Muscle of leg (tissue), 11 donors: Measurements from ENCODE around the gene FAM32A. TPM values are rescaled to one million over a fixed set of nuclear protein-coding genes. Genes with fewer than 3 reads are reported as not detected.

Experiments used
- DNase-seq: peaks from one replicate; pipeline ENCODE4 v3.0.0; 2013
- H3K27ac ChIP-seq: one replicate; pipeline ENCODE4 v1.5.1; 2013; ENCODE audit warnings: mild to moderate bottlenecking, low read length, control low read depth
- H3K27me3 ChIP-seq: one replicate; pipeline ENCODE4 v1.6.1; 2013; ENCODE audit warnings: low read length; ENCODE audit not compliant: control insufficient read depth, insufficient read depth
- H3K36me3 ChIP-seq: one replicate; pipeline ENCODE4 v1.6.1; 2013; ENCODE audit warnings: low read length; ENCODE audit not compliant: control insufficient read depth, insufficient read depth
- H3K4me1 ChIP-seq: one replicate; pipeline ENCODE4 v1.6.1; 2013; ENCODE audit warnings: low read length; ENCODE audit not compliant: control insufficient read depth, insufficient read depth
- H3K4me3 ChIP-seq: one replicate; pipeline ENCODE4 v1.5.1; 2013; ENCODE audit warnings: low read length, control low read depth
- H3K9me3 ChIP-seq: replicated peaks from 2 replicates; pipeline ENCODE4 v1.6.1; 2013; ENCODE audit warnings: low read depth, low read length; ENCODE audit not compliant: control insufficient read depth
- WGBS: methylation state at CpG from one replicate; pipeline ENCODE4 v1.1.5; 2013; ENCODE audit warnings: missing lambda C conversion rate; ENCODE audit not compliant: insufficient coverage; 5-methylcytosine and 5-hydroxymethylcytosine counted together
- polyA plus RNA-seq, 8 donors: library from polyadenylated mRNA; unstranded; fragments of 120-200 nt; gene quantifications; one replicate each; pipeline versions ENCODE4 v1.2.1 to v1.2.3, GENCODE V29; 2013; ENCODE audit warnings: inconsistent platforms in 1 of 8, low replicate concordance in 1 of 8; ENCODE audit not compliant: insufficient read length in 8 of 8, insufficient read depth in 1 of 8
- total RNA-seq: library from RNA; stranded (reverse); fragments of 120-200 nt; gene quantifications from one replicate; pipeline ENCODE4 v1.2.4, GENCODE V29; 2013

The FAM32A gene
- total and polyA plus RNA-seq, 9 donors = 56.6 to 89.9 (median 72.6) TPM

- Histone ChIP-seq H3K27ac (no peak overlapping the region), H3K27me3 (peaks cover 4% of the 10 kb centered on the region), H3K4me1 (no peaks in the 10 kb centered on the region), H3K4me3 (peak overlapping the region; percentile 21), H3K9me3 (no peaks in the 10 kb centered on the region), H3K36me3 (no peaks in the 10 kb centered on the region)
- DNase-seq = no peak
- WGBS = 67% methylated on average over 1 of the region's 1 CpG
Measured at GRCh38 chr19:16144216-16144581, 41.0 kb upstream of the FAM32A start.

- WGBS = 68% methylated on average over 3 of the region's 5 CpGs
- H3K27me3 ChIP-seq = peaks cover 4% of the 10 kb centered on the region
- no peaks in the 10 kb centered on the region for H3K36me3 ChIP-seq
- no peaks in the 10 kb centered on the region for H3K4me1 ChIP-seq
- no peak overlapping the region for H3K27ac ChIP-seq
- H3K4me3 ChIP-seq = no peak overlapping the region
- no peaks in the 10 kb centered on the region for H3K9me3 ChIP-seq
- DNase-seq = no peak
Measured at GRCh38 chr19:16146112-16146511, 39.1 kb upstream of the FAM32A start.

- H3K4me1 ChIP-seq = no peaks in the 10 kb centered on the region
- no peak overlapping the region for H3K27ac ChIP-seq
- DNase-seq = no peak
- no peak overlapping the region for H3K4me3 ChIP-seq
- no peaks in the 10 kb centered on the region for H3K9me3 ChIP-seq
- peaks cover 4% of the 10 kb centered on the region for H3K27me3 ChIP-seq
- H3K36me3 ChIP-seq = no peaks in the 10 kb centered on the region
- WGBS = 55% methylated on average over 5 of the region's 8 CpGs
Measured at GRCh38 chr19:16148443-16149229, 36.6 kb upstream of the FAM32A start.

GRCh38 chr19:16153582-16154336 lies 31.5 kb upstream of the FAM32A start:
- WGBS = 86% methylated on average over 8 of the region's 11 CpGs
- Histone ChIP-seq H3K4me1 (no peaks in the 10 kb centered on the region), H3K36me3 (no peaks in the 10 kb centered on the region), H3K4me3 (no peak overlapping the region), H3K27ac (no peak overlapping the region), H3K27me3 (no peaks in the 10 kb centered on the region), H3K9me3 (no peaks in the 10 kb centered on the region)
- no peak for DNase-seq

GRCh38 chr19:16154557-16154956 lies 30.7 kb upstream of the FAM32A start:
- H3K4me3 ChIP-seq = no peak overlapping the region
- no peaks in the 10 kb centered on the region for H3K36me3 ChIP-seq

GRCh38 chr19:16155128-16155527 lies 30.1 kb upstream of the FAM32A start:
- WGBS = 86% methylated on average over 1 of the region's 1 CpG
- no peak for DNase-seq
- Histone ChIP-seq H3K9me3 (no peaks in the 10 kb centered on the region), H3K27ac (no peak overlapping the region), H3K4me1 (no peaks in the 10 kb centered on the region), H3K36me3 (no peaks in the 10 kb centered on the region), H3K27me3 (no peaks in the 10 kb centered on the region), H3K4me3 (no peak overlapping the region)

More at GRCh38 chr19:16154557-16154956, 30.7 kb upstream of the FAM32A start:
- Histone ChIP-seq H3K27me3 (no peaks in the 10 kb centered on the region), H3K4me1 (no peaks in the 10 kb centered on the region), H3K9me3 (no peaks in the 10 kb centered on the region), H3K27ac (no peak overlapping the region)
- DNase-seq = no peak
- WGBS = 92% methylated on average over 8 of the region's 8 CpGs

- no peaks in the 10 kb centered on the region for H3K36me3 ChIP-seq
- H3K9me3 ChIP-seq = no peaks in the 10 kb centered on the region
- no peak overlapping the region for H3K4me3 ChIP-seq
- 62% methylated on average over 6 of the region's 6 CpGs for WGBS
- no peaks in the 10 kb centered on the region for H3K27me3 ChIP-seq
- H3K4me1 ChIP-seq = no peaks in the 10 kb centered on the region
- H3K27ac ChIP-seq = no peak overlapping the region
- DNase-seq = no peak
Measured at GRCh38 chr19:16156904-16157303, 28.3 kb upstream of the FAM32A start.

- Histone ChIP-seq H3K4me3 (no peak overlapping the region), H3K27me3 (no peaks in the 10 kb centered on the region), H3K9me3 (no peaks in the 10 kb centered on the region), H3K36me3 (no peaks in the 10 kb centered on the region), H3K27ac (no peak overlapping the region), H3K4me1 (no peaks in the 10 kb centered on the region)
- DNase-seq = no peak
- WGBS = 76% methylated on average over 2 of the region's 10 CpGs
Measured at GRCh38 chr19:16157601-16158000, 27.6 kb upstream of the FAM32A start.

- Histone ChIP-seq H3K4me3 (no peak overlapping the region), H3K27me3 (no peaks in the 10 kb centered on the region), H3K36me3 (no peaks in the 10 kb centered on the region), H3K27ac (no peak overlapping the region), H3K4me1 (no peaks in the 10 kb centered on the region), H3K9me3 (no peaks in the 10 kb centered on the region)
- no peak for DNase-seq
- WGBS = 76% methylated on average over 3 of the region's 5 CpGs
Measured at GRCh38 chr19:16159655-16160054, 25.6 kb upstream of the FAM32A start.

GRCh38 chr19:16160445-16160942 lies 24.7 kb upstream of the FAM32A start:
- Histone ChIP-seq H3K27me3 (no peaks in the 10 kb centered on the region), H3K4me3 (no peak overlapping the region), H3K36me3 (no peaks in the 10 kb centered on the region), H3K4me1 (no peaks in the 10 kb centered on the region), H3K9me3 (no peaks in the 10 kb centered on the region), H3K27ac (no peak overlapping the region)
- WGBS = 100% methylated on average over 2 of the region's 6 CpGs
- no peak for DNase-seq
